GM21526 (cell line): ENCODE results near the gene NTRK2.

ENCODE experiments used
- ATAC-seq: cut with Tn5 transposase; IDR thresholded peaks from one replicate; pipeline ENCODE4 v1.9.1; 2021; ENCODE audit warnings: moderate library complexity; ENCODE audit not compliant: unreplicated experiment, low FRiP score

Gene NTRK2

DNA sequence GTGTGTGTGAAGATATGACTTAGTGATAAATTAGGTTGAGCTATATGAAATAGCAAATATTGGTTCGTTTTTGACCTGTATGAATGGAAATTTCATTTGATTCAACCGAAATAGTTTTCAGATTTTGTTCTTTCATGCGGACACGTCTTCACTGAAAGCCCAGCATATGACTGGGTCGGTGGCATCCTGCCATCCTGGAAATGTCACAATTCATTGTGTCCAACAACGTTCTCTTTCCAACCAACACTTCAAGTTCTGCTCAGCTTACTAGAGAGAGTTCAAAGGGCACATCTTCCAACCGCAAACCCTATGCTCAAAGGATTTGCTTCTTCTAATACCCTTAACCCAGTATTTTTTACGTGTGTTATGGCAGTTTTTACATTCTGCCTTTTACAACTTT, 252.5 kb downstream of the NTRK2 start:
- no peak for ATAC-seq

DNA sequence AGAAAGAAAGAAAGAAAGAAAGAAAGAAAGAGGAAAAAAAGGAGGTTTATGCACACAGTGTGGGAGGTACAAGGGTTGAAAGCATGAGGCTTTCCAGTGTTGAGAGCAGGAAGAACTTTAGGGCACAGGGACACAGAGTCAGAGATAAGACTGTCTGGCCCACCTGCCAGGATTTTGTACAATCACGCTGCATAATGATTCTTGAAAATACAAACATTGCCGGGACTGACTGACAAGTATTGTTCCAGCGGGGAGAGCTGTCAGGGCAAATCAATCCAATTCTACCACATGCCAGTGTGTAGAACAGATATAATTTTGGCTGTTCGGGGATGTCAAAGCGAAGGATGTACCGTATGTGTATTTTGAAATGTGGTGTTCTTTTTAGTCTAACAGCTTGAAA, 254.7 kb downstream of the NTRK2 start:
- ATAC-seq = no peak

- no peak for ATAC-seq
Measured at GRCh38 chr9:84925225-84925872, 255.8 kb downstream of the NTRK2 start.

- no peak for ATAC-seq
Measured at GRCh38 chr9:84926793-84927192, 257.3 kb downstream of the NTRK2 start.

DNA sequence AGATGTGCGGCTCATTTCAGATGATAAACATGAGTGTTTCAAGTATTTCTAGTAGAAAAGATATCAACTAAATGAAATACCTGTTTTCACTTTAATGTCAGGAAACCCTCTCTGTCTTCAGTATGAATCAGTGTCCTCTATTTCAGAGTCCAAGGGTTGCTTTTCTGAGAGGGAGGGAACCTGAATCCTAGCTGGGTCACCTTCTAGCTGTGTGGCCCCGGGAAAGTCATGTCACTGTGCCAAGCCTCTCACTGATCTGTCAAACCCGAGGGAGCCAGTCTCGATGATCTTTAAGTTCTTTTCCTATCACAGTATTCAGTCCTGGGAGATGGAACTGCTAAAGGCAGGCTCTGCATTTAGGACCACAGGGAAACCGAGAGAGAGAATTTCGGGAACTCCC, 258.9 kb downstream of the NTRK2 start:
- no peak for ATAC-seq

- no peak for ATAC-seq
Measured at GRCh38 chr9:84929068-84929467, 259.5 kb downstream of the NTRK2 start.

DNA sequence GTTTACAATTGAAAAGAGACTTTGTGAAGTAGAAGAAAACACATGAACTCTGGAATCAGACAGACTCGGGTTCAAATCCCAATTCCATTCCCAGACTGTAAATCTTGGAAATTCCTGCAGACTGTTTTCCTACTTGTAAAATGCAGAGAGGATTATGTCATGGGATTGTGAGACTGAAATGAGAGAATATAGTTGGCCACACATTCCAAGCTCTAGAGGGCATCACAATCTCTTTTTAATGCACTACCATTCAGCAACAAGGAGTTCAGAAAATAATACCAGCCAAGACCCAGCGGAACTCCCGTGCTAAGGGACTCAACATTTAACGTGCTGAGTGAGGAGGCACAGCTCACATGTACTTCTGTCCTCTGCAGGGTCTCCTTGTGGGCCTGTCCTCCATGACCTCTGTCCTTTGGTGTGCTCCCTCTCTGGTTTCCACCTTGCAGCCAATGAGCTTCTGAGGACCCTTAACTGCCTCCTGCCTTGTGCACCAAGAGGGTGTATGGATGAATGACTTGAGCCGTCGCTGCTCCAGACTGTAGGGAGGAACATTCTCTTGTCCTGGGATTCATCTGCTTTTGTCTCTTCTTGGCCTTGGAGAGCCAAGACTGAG, 263.5 kb downstream of the NTRK2 start:
- no peak for ATAC-seq

- ATAC-seq = no peak
Measured at GRCh38 chr9:84935528-84936117, 266.1 kb downstream of the NTRK2 start.

GRCh38 chr9:84937180-84937579, 267.7 kb downstream of the NTRK2 start:
- ATAC-seq = no peak

- ATAC-seq = no peak
Measured at GRCh38 chr9:84937581-84937980, 268.1 kb downstream of the NTRK2 start.

DNA sequence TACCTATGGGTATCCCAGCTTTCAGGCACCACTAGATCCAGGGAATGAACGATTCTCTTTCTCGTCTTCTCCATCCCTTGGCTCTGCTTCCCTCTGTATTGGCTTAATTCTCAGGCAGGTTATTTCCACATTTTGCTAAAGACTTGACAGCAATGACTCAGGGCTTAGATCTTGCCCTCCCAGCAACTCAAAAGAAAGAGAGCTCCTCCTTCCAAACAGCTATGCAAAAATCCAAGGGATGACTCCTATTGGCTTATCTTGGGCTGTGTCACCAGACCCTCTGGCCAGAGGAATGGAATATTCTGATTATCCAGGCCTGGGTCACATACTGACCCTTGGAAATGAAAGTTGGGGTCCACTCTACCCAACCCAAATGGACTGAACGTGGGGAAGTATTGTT, 270.2 kb downstream of the NTRK2 start:
- no peak for ATAC-seq

- ATAC-seq = no peak
Measured at GRCh38 chr9:84940294-84940693, 270.8 kb downstream of the NTRK2 start.

DNA sequence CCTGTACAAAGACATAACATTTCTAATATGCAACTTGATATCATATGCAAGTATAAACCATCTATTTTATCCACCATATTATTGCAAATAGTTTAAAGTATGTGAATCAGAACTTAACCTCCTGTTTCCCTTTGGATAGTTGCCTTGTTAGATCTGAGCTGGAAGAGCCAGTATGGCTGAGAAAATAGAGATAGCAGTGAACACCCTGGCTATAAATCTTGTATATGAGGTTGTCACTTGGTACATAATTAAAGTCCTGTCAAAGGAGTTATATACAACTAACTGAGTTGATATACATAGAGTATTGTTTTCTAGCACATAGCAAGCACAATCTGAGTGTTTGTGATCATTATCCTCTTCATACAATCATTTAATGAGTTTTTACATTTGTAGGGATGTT, 272.3 kb downstream of the NTRK2 start:
- no peak for ATAC-seq

GRCh38 chr9:84943482-84944050, 274.0 kb downstream of the NTRK2 start:
- no peak for ATAC-seq

GRCh38 chr9:84945878-84946538, 276.5 kb downstream of the NTRK2 start:
- no peak for ATAC-seq

DNA sequence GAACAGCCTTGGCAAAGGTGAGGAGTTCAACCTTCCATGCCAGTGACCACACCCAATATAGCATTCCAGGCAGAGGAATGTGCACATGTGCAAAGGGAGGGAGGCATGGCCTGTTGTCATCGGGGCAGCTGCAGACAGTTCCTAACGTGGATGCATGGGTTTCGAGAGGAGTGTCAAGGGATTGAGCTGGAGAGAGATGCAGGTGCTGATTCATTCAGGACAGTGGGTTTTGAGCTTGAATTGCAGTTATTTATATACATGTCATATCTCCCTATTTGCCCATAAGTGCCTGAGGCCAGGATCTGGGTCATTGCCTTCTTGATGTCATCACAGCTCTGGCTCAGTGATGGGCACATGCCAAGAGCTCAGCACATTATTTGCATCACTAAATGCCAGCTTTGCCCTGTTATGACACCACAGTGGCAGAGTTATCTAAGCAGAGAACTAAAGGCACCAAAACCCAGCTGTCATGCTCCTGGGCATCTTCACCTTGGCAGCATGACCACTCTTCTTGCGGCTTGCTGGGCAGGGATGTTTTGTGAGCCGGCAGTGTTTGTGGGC, 278.0 kb downstream of the NTRK2 start:
- ATAC-seq = no peak

GRCh38 chr9:84949258-84949657, 279.7 kb downstream of the NTRK2 start:
- ATAC-seq = no peak

- no peak for ATAC-seq
Measured at GRCh38 chr9:84949971-84950370, 280.4 kb downstream of the NTRK2 start.

GRCh38 chr9:84950879-84951811, 281.6 kb downstream of the NTRK2 start:
- no peak for ATAC-seq

GRCh38 chr9:84953252-84953773, 283.8 kb downstream of the NTRK2 start:
- ATAC-seq = no peak
